Stimulated activated naive CD8-positive, alpha-beta T cell treated with anti-CD3 and anti-CD28 coated beads, Interleukin-15, Interleukin-2, amounts not matched to agents 100 U/mL and 50 U/mL, for 24 hours (primary cell): Measurements from ENCODE around the gene NR1H2.
"Not testable (repeated sequence)": the region's sequence is repeated elsewhere in the genome, so short reads cannot be mapped to it uniquely, and the experiment has no call there.

Source experiments
- ATAC-seq: fragments of 150-1000 bp; cut with Tn5 transposase; one replicate; pipeline ENCODE4 v1.10.0; 2021
- DNase-seq: peaks from one replicate; pipeline ENCODE4 v3.0.0; 2021

NR1H2 gene

DNA sequence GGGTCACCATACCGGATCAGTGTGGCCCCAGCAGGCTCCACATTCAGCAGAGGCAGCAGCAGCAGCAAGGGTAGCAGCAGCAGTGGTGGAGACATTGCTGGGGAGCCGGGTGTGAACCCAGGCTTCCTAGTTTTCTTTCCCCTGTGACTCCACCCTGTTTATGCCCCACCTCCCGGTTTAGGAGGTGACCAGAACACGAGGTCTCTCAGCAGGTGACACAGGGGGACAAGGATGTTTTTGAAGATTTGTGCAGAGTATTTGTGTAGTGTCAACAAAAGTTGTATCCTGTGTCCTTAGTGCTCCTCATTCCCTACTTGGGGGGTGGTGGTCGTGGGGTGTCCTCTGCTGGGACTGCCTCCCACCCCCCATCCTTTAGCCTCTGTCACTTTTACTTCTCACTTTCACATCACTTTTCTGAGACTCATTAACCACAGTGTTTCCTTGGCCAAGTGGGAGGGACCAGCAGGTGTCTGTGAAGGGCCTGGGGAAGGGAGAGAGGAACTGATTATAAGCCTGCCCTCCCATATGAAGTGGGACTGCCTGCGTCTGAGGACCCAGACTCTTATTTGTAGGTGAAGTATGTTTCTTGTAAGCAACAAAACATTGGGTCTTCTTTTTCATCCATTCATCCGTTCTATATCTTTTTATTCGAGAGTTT is 31.5 kb upstream of the NR1H2 start:
- DNase-seq (no peak), ATAC-seq (peak; percentile 46)

DNA sequence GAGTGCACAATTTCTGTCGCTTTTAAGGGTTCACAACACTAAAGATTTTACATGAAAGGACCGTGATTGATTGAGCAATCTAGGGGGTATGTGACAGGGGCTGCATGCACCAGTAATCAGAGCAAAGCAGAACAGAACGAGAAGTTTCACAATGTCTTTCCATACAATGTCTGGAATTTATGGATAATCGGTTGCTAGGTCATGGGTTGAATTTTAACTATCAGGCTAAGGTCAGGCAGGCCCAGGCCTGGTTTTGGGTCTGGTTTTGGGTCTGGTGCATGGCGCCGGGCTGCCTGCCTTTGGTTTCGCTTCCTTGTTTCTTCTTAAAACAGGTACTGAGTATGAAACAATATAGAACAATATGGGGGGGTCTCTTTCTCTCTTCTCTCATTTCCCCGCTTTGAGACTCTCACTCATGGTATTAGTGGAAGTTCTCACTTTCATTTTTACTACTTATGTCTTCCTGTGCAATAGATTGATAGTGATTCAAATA is 29.1 kb upstream of the NR1H2 start:
- peak; percentile 42 for ATAC-seq
- DNase-seq = not testable (repeated sequence)

GRCh38 chr19:50349277-50350057 is 26.8 kb upstream of the NR1H2 start:
- ATAC-seq = no peak
- no peak for DNase-seq

DNA sequence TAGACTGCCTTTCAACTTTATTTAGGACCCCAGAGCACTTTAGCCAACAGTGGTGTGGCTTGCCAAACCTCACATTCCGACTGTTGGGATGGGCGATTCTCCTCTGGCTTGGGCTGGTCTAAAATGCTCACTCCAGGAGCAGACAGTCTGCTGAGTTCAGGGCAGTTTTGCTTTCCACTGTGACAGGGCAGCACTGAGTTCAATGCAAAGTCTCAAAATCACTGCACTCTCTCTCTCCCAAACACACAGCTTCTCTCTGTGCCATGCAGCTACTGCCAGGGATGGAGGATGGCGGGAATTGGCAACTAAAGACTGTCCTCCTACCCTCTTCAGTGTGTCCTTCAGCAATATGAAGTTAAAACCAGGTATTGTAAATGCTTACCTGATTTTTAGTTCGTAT is 24.0 kb upstream of the NR1H2 start:
- no peak for ATAC-seq
- no peak for DNase-seq

DNA sequence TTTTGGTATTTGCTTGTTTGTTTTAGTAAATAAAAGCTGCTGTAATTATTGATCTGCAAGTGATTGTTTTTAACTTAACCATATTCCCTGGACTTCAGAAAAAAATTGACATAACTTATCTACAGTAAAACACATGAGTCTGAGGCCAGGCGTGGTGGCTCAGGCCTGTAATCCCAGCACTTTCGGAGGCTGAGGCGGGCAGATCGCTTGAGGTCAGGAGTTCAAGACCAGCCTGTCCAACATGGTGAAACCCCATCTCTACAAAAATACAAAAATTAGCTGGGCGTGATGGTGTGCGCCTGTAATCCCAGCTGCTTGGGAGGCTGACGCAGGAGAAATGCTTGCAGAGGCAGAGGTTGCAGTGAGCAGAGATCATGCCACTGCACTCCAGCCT is 22.8 kb upstream of the NR1H2 start:
- ATAC-seq = not testable (repeated sequence)

DNA sequence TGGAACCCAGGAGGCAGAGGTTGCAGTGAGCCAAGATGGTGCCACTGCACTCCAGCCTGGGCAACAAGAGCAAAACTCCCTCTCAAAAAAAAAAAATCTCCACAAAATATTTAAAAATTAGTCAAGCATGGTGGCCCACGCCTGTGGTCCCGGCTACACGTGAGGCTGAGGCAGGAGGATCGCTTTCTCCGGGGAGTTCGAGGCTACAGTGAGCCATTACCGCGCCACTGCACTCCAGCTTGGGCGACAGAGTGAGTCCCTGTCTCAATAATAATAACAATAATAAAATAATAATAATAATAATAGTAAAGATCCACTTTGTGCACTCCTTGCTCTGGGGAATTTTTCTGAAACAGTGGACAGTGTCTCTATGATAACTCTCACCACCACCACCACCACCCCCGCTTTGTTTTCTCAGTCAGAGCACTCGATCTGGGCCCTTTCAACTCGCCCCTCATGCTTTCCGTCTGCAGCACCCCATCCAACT is 19.5 kb upstream of the NR1H2 start:
- ATAC-seq = no peak
- no peak for DNase-seq

More for the DNA sequence above, 22.8 kb upstream of the NR1H2 start:
- not testable (repeated sequence) for DNase-seq

GRCh38 chr19:50357178-50358100 is 18.8 kb upstream of the NR1H2 start:
- ATAC-seq (peak; percentile 59), DNase-seq (peak; percentile 85)

DNA sequence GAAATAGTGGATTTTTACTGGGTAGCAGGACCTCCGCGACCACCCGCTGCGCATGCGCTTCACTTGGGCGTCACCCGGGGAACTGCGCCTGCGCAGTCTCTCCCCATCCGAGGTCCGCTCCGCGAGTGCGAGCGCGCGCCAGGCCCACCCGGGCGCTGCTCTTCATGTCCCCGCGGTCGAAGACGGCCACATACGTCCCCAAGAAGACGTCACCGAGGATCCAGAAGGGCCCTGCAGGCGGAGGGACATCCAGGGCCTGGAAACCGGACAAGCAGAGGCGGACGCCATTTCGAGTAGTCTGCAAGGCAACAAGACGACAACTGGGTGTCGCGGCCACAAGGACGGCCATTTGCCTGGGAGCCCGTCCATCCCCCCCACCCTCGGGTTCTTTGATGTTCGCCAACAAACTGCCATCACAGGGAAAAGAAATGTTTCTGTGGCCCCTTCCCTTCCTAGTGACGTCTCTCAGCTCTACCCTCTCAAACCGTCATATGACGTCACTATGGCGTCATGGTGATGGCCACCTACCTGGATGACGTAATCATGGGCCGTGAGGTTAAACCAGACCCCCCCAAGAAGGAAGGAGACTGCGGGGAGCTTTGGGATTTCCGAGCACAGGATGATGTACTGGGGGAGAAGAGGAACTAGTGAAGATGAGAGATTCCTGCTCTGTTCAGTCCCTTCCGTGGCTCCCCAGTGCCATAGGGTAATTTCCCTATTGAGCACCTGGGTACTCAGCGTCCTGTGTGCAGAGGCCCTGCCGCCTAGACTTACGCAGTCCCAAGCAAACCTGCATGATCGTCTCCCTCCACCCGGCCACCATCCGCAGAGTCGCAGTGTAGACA is 17.6 kb upstream of the NR1H2 start:
- DNase-seq = peak; percentile 78
- no peak for ATAC-seq

GRCh38 chr19:50359328-50359818 is 16.9 kb upstream of the NR1H2 start:
- DNase-seq (no peak), ATAC-seq (no peak)

DNA sequence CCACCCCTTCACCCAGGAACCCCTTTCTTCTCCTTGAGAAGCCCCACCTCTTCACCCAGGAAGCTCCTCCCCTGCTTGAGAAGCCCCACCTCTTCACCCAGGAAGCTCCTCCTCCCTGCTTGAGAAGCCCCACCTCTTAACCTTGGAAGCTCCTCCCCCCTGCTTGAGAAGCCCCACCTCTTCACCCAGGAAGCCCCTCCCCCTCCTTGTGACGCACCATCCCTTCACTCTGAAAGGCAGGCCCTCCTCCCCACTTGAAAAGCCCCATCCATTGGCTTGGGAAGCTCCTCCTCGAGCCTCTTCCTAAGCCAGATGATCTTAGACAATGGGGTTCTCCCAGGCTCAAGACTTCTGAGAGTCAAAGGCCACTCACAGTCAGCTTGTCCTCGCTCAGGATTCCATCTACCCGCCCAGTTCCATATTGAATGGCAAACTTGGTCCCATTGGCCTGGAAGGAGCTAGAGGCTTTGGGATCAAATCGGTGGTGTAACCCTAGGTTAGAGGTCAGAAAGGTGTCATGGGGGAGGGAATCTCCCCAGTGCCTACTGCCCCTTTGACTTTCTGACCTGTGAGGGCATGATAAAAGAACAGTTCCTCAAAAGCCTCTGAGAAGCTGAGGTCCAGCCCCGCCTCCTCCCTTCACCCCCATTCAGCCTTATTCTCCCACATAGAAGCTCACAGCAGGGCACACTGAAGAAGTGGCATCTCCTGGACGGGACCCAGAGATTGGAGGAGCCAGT is 14.8 kb upstream of the NR1H2 start:
- DNase-seq (no peak), ATAC-seq (no peak)

GRCh38 chr19:50362030-50362412 is 14.2 kb upstream of the NR1H2 start:
- DNase-seq (no peak), ATAC-seq (no peak)

DNA sequence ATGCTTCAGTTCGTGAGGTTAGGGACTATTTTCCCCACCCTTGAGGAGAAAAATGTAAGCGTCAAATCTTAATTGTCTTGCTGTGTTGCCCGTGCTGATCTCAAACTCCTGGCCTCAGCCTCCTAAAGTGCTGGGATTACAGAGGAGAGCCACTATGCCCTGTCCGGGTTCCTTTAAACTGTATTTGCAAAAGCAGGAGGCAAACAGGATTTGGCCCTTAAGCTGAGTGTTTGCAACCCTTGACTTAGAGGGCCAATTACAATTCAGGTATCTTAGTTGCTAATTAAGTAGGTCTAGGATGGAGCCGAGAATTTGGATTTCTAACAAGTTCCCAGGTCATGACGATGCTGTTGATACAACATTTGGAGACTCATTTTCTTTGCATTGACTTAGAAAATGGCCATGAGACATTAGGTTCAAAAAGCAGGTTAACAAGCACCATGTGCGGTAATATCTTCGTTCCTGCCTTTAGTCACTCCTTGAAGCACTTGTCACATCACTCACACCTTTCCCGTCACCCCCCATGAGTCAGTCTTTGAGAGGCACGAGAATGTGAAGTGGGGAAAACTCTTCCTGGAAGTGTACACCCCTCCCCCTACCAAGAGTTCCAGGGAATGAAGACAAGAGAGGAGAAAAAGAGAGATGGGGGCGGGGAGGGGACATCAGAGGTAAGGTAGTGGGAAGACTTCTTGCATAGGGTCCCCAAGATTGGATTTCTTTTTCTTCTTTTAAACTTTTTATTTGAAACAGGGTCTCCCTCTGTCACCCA is 13.4 kb upstream of the NR1H2 start:
- ATAC-seq (no peak), DNase-seq (peak; percentile 55)

- ATAC-seq = no peak
Measured at GRCh38 chr19:50365434-50366306, 10.6 kb upstream of the NR1H2 start, which contains the start of gene NAPSA. Gene NAPSA (minus strand): TSS chr19:50365639. CDS start chr19:50365621, 18 bp downstream.

GRCh38 chr19:50368649-50369570 is 7.3 kb upstream of the NR1H2 start:
- DNase-seq = peak; percentile 85
- peak; percentile 45 for ATAC-seq

More at GRCh38 chr19:50365434-50366306, 10.6 kb upstream of the NR1H2 start, which contains the start of gene NAPSA:
- DNase-seq = no peak

- DNase-seq (no peak), ATAC-seq (no peak)
Measured at GRCh38 chr19:50371914-50372475, 4.3 kb upstream of the NR1H2 start.

- DNase-seq = peak; percentile 60
- ATAC-seq = peak; percentile 16
Measured at GRCh38 chr19:50377051-50377461, 799 bp downstream of the NR1H2 start.

- ATAC-seq = no peak
- DNase-seq = no peak
Measured at GRCh38 chr19:50377517-50377916, 1.3 kb downstream of the NR1H2 start.
